DOHH2 (cell line): ENCODE data around the gene MIEF2.

ENCODE experiments used
- H3F3A ChIP-seq: fragments of 200-600 bp; sonication (generic), shearing (Covaris generic); 2 replicates; pipeline ENCODE4 v1.6.0; 2016; ENCODE audit warnings: antibody characterized with exemption, mild to moderate bottlenecking; ENCODE audit not compliant: control insufficient read depth, insufficient read depth
- H3K27ac ChIP-seq: fragments of 200-600 bp; sonication (generic); 2 replicates; pipeline ENCODE4 v1.5.1; 2014; ENCODE audit warnings: low read depth, mild to moderate bottlenecking, low read length, moderate library complexity
- H3K27me3 ChIP-seq: fragments of 200-600 bp; sonication (generic); 2 replicates; pipeline ENCODE4 v1.6.1; 2014; ENCODE audit warnings: mild to moderate bottlenecking, low read length, mixed read lengths; ENCODE audit not compliant: control insufficient read depth
- H3K36me3 ChIP-seq: fragments of 200-600 bp; sonication (generic); 2 replicates; pipeline ENCODE4 v1.6.1; 2014; ENCODE audit warnings: mild to moderate bottlenecking, low read length, moderate library complexity, mixed read lengths; ENCODE audit not compliant: control insufficient read depth
- H3K4me1 ChIP-seq: fragments of 200-600 bp; sonication (generic); 2 replicates; pipeline ENCODE4 v1.6.1; 2014; ENCODE audit warnings: mild to moderate bottlenecking, low read length, mixed read lengths; ENCODE audit not compliant: control insufficient read depth
- H3K4me2 ChIP-seq: fragments of 200-600 bp; sonication (generic); 2 replicates; pipeline ENCODE4 v1.6.0; 2014; ENCODE audit warnings: mild to moderate bottlenecking, low read length, moderate library complexity
- H3K4me3 ChIP-seq: fragments of 200-600 bp; sonication (generic); 2 replicates; pipeline ENCODE4 v1.5.1; 2014; ENCODE audit warnings: mild to moderate bottlenecking, low read length, mixed read lengths
- H3K79me2 ChIP-seq: fragments of 200-600 bp; sonication (generic); 2 replicates; pipeline ENCODE4 v1.6.1; 2014; ENCODE audit warnings: mild to moderate bottlenecking, low read length, mixed read lengths; ENCODE audit not compliant: control insufficient read depth
- H3K9me2 ChIP-seq: fragments of 200-600 bp; sonication (generic); replicated peaks from 2 replicates; pipeline ENCODE4 v1.6.1; 2014; ENCODE audit warnings: mild to moderate bottlenecking, low read length, mixed read lengths; ENCODE audit not compliant: control insufficient read depth
- H3K9me3 ChIP-seq: fragments of 200-600 bp; sonication (generic); 2 replicates; pipeline ENCODE4 v1.6.1; 2014; ENCODE audit warnings: antibody characterized with exemption, low read length, mixed read lengths; ENCODE audit not compliant: control insufficient read depth, insufficient read depth
- H4K20me1 ChIP-seq: fragments of 200-600 bp; sonication (generic); 2 replicates; pipeline ENCODE4 v1.6.0; 2014; ENCODE audit warnings: low read depth, mild to moderate bottlenecking, antibody characterized with exemption, low read length, moderate library complexity; ENCODE audit not compliant: control insufficient read depth, insufficient read depth
- CTCF ChIP-seq: fragments of 200-600 bp; sonication (generic); IDR thresholded peaks from one replicate; pipeline ENCODE4 v1.5.1; 2014; ENCODE audit warnings: antibody characterized with exemption, mild to moderate bottlenecking, low read depth, low read length; ENCODE audit not compliant: poor library complexity, severe bottlenecking
- EZH2phosphoT487 ChIP-seq: fragments of 200-600 bp; sonication (generic); IDR thresholded peaks from 2 replicates; pipeline ENCODE4 v1.6.1; 2017; ENCODE audit warnings: borderline replicate concordance, mild to moderate bottlenecking, antibody characterized with exemption, low read length, moderate library complexity, mixed read lengths

MIEF2 gene

GRCh38 chr17:18246880-18247612, 13.4 kb upstream of the MIEF2 start:
- no peak overlapping the region for H3K4me2 ChIP-seq
- no peak for TF ChIP-seq CTCF
- TF ChIP-seq EZH2phosphoT487: no peak
- H4K20me1 ChIP-seq: no peaks in the 10 kb centered on the region
- no peak overlapping the region for H3K4me3 ChIP-seq
- peaks cover 3% of the 10 kb centered on the region; the same call in 1 of the 2 replicates for H3K4me1 ChIP-seq
- H3K9me3 ChIP-seq: no peaks in the 10 kb centered on the region
- peaks cover 54% of the 10 kb centered on the region for H3K36me3 ChIP-seq
- no peaks in the 10 kb centered on the region for H3K27me3 ChIP-seq
- H3K9me2 ChIP-seq: no peaks in the 10 kb centered on the region
- peaks cover 5% of the 10 kb centered on the region; the same call in 1 of the 2 replicates for H3F3A ChIP-seq
- H3K79me2 ChIP-seq: no peaks in the 10 kb centered on the region
- H3K27ac ChIP-seq: no peak overlapping the region

- no peak overlapping the region for H3K4me2 ChIP-seq
- H3K79me2 ChIP-seq: no peaks in the 10 kb centered on the region
- peaks cover 3% of the 10 kb centered on the region; the same call in 1 of the 2 replicates for H3K4me1 ChIP-seq
- H3K4me3 ChIP-seq: no peak overlapping the region
- H3F3A ChIP-seq: peaks cover 5% of the 10 kb centered on the region; the same call in 1 of the 2 replicates
- H3K9me3 ChIP-seq: no peaks in the 10 kb centered on the region
- H4K20me1 ChIP-seq: no peaks in the 10 kb centered on the region
- H3K27ac ChIP-seq: no peak overlapping the region
- TF ChIP-seq CTCF (no peak), EZH2phosphoT487 (no peak)
- H3K36me3 ChIP-seq: peaks cover 60% of the 10 kb centered on the region
- no peaks in the 10 kb centered on the region for H3K27me3 ChIP-seq
- no peaks in the 10 kb centered on the region for H3K9me2 ChIP-seq
Measured at GRCh38 chr17:18247613-18248001, 12.9 kb upstream of the MIEF2 start.

- no peaks in the 10 kb centered on the region for H3K9me2 ChIP-seq
- no peaks in the 10 kb centered on the region for H3K9me3 ChIP-seq
- no peak overlapping the region for H3K27ac ChIP-seq
- peaks cover 5% of the 10 kb centered on the region; the same call in 1 of the 2 replicates for H3F3A ChIP-seq
- no peak overlapping the region for H3K4me3 ChIP-seq
- H3K36me3 ChIP-seq: peaks cover 62% of the 10 kb centered on the region
- no peaks in the 10 kb centered on the region for H3K79me2 ChIP-seq
- no peaks in the 10 kb centered on the region for H4K20me1 ChIP-seq
- no peaks in the 10 kb centered on the region for H3K27me3 ChIP-seq
- H3K4me2 ChIP-seq: no peak overlapping the region
- no peak for TF ChIP-seq EZH2phosphoT487
- peak; percentile 79 for TF ChIP-seq CTCF
- peaks cover 3% of the 10 kb centered on the region; the same call in 1 of the 2 replicates for H3K4me1 ChIP-seq
Measured at GRCh38 chr17:18248300-18248731, 12.1 kb upstream of the MIEF2 start.
